Smooth muscle cell (in vitro differentiated cells): ENCODE data around the gene PHLDB1. TPM values are rescaled to one million over a fixed set of nuclear protein-coding genes. Genes with fewer than 3 reads are reported as not detected.
"Not testable (repeated sequence)": the region's sequence is repeated elsewhere in the genome, so short reads cannot be mapped to it uniquely, and the experiment has no call there.

Experiments
- DNase-seq: peaks from one replicate; lab custom pipeline; 2025; ENCODE audit not compliant: unreplicated experiment; lab: John Stamatoyannopoulos, UW
- H2AFZ ChIP-seq: fragments of 200-600 bp; sonication (generic); 2 replicates; pipeline ENCODE4 v1.6.0; 2016; ENCODE audit warnings: antibody characterized with exemption, low read depth, mild to moderate bottlenecking
- H3F3A ChIP-seq: fragments of 200-600 bp; sonication (generic); 2 replicates; pipeline ENCODE4 v1.6.0; 2017; ENCODE audit warnings: antibody characterized with exemption, low read depth
- H3K27ac ChIP-seq: fragments of 200-600 bp; sonication (generic); 2 replicates; pipeline ENCODE4 v1.5.1; 2016; ENCODE audit warnings: low read depth, mild to moderate bottlenecking
- H3K27me3 ChIP-seq: fragments of 200-600 bp; sonication (generic); 2 replicates; pipeline ENCODE4 v1.6.1; 2016; ENCODE audit warnings: low read depth, mild to moderate bottlenecking
- H3K36me3 ChIP-seq: fragments of 200-600 bp; sonication (generic); 2 replicates; pipeline ENCODE4 v1.5.1; 2016; ENCODE audit warnings: low read depth
- H3K4me1 ChIP-seq: fragments of 200-600 bp; sonication (generic); 2 replicates; pipeline ENCODE4 v1.5.1; 2016; ENCODE audit warnings: low read depth
- H3K4me2 ChIP-seq: fragments of 200-600 bp; sonication (generic); 2 replicates; pipeline ENCODE4 v1.6.0; 2016; ENCODE audit warnings: mild to moderate bottlenecking
- H3K4me3 ChIP-seq: fragments of 200-600 bp; sonication (generic); 2 replicates; pipeline ENCODE4 v1.5.1; 2016; ENCODE audit warnings: mild to moderate bottlenecking
- H3K79me2 ChIP-seq: fragments of 200-600 bp; sonication (generic); 2 replicates; pipeline ENCODE4 v1.6.0; 2016; ENCODE audit warnings: low read depth, mild to moderate bottlenecking
- H3K9ac ChIP-seq: fragments of 200-600 bp; sonication (generic); 2 replicates; pipeline ENCODE4 v1.6.0; 2016; ENCODE audit warnings: low read depth
- H3K9me3 ChIP-seq: fragments of 200-600 bp; sonication (generic); replicated peaks from 2 replicates; pipeline ENCODE4 v1.5.1; 2016; ENCODE audit warnings: low read depth
- H4K20me1 ChIP-seq: fragments of 200-600 bp; sonication (generic); 2 replicates; pipeline ENCODE4 v1.6.0; 2016; ENCODE audit warnings: low read depth
- CTCF ChIP-seq: fragments of 200-600 bp; sonication (generic); IDR thresholded peaks from 2 replicates; pipeline ENCODE4 v1.5.1; 2017; ENCODE audit warnings: borderline replicate concordance, mild to moderate bottlenecking, antibody characterized with exemption; ENCODE audit not compliant: insufficient read depth, poor library complexity, severe bottlenecking
- WGBS: methylation state at CpG from one replicate; pipeline ENCODE4 v1.1.7; 2016; ENCODE audit warnings: low lambda C conversion rate; 5-methylcytosine and 5-hydroxymethylcytosine counted together
- polyA plus RNA-seq: library from polyadenylated mRNA; unstranded; fragments of >200 nt; fragmentation: Nextera tagmentation; extraction: Ambion mirVana; gene quantifications from 2 replicates; pipeline ENCODE4 v1.2.1, GENCODE V29; 2016
- total RNA-seq: library from RNA; depleted of rRNA; stranded (reverse); fragments of >200 nt; gene quantifications from 2 replicates; pipeline ENCODE4 v1.2.3, GENCODE V29; 2014

Gene PHLDB1
- total and polyA plus RNA-seq, 2 experiments from 2014 or later, result 86.0 to 89.0 TPM

GRCh38 chr11:118572981-118573550 lies 34.3 kb upstream of the PHLDB1 start:
- Histone ChIP-seq H3K79me2 (peaks cover 70% of the 10 kb centered on the region), H3K9ac (peak overlapping the region; percentile 100), H3K9me3 (no peaks in the 10 kb centered on the region), H4K20me1 (peaks cover 50% of the 10 kb centered on the region), H2AFZ (no peak overlapping the region), H3K36me3 (no peaks in the 10 kb centered on the region), H3K4me3 (peak overlapping the region; percentile 97), H3K27ac (peak overlapping the region; percentile 99), H3F3A (peaks cover 6% of the 10 kb centered on the region), H3K4me1 (peaks cover 30% of the 10 kb centered on the region), H3K4me2 (peak overlapping the region; percentile 95), H3K27me3 (no peaks in the 10 kb centered on the region)
- 7% methylated on average over 10 of the region's 10 CpGs for WGBS
- no peak for DNase-seq
- TF ChIP-seq CTCF, result no peak

- peak overlapping the region; percentile 0 for H3K27ac ChIP-seq
- H4K20me1 ChIP-seq, result peaks cover 66% of the 10 kb centered on the region
- no peak overlapping the region for H3K9ac ChIP-seq
Observed at GRCh38 chr11:118574636-118575035, 32.8 kb upstream of the PHLDB1 start.

GRCh38 chr11:118577995-118578394 lies 29.4 kb upstream of the PHLDB1 start:
- H3K27ac ChIP-seq, H3K27me3 ChIP-seq, DNase-seq, H2AFZ ChIP-seq, H3K36me3 ChIP-seq, H3F3A ChIP-seq, H3K9me3 ChIP-seq, H3K9ac ChIP-seq, H3K4me3 ChIP-seq: not testable (repeated sequence)
- H3K79me2 ChIP-seq, result peaks cover 98% of the 10 kb centered on the region
- H3K4me1 ChIP-seq, result peaks cover 30% of the 10 kb centered on the region
- H3K4me2 ChIP-seq, result peak overlapping the region; percentile 1
- peaks cover 99% of the 10 kb centered on the region for H4K20me1 ChIP-seq

More at GRCh38 chr11:118574636-118575035, 32.8 kb upstream of the PHLDB1 start:
- no peaks in the 10 kb centered on the region for H3K27me3 ChIP-seq
- peaks cover 6% of the 10 kb centered on the region for H3F3A ChIP-seq
- H3K4me2 ChIP-seq, result peak overlapping the region; percentile 95
- DNase-seq, result no peak
- H2AFZ ChIP-seq, result no peak overlapping the region
- no peak for TF ChIP-seq CTCF
- peak overlapping the region; percentile 97 for H3K4me3 ChIP-seq
- no peaks in the 10 kb centered on the region for H3K9me3 ChIP-seq
- peaks cover 85% of the 10 kb centered on the region for H3K79me2 ChIP-seq
- 93% methylated on average over 7 of the region's 7 CpGs for WGBS
- H3K4me1 ChIP-seq, result peaks cover 30% of the 10 kb centered on the region
- H3K36me3 ChIP-seq, result no peaks in the 10 kb centered on the region

- H3K36me3 ChIP-seq, result peaks cover 26% of the 10 kb centered on the region
- H3K27me3 ChIP-seq, result no peaks in the 10 kb centered on the region
- WGBS, result 95% methylated on average over 6 of the region's 6 CpGs
- no peak overlapping the region for H3K4me3 ChIP-seq
- H2AFZ ChIP-seq, result no peak overlapping the region
- DNase-seq, result no peak
- no peak overlapping the region for H3K27ac ChIP-seq
- no peak for TF ChIP-seq CTCF
- peaks cover 6% of the 10 kb centered on the region for H3K4me1 ChIP-seq
- peaks cover 6% of the 10 kb centered on the region for H3F3A ChIP-seq
- no peak overlapping the region for H3K9ac ChIP-seq
- H4K20me1 ChIP-seq, result peaks cover 100% of the 10 kb centered on the region
- H3K4me2 ChIP-seq, result no peak overlapping the region
- peaks cover 95% of the 10 kb centered on the region for H3K79me2 ChIP-seq
- H3K9me3 ChIP-seq, result no peaks in the 10 kb centered on the region
Observed at GRCh38 chr11:118581057-118581456, 26.4 kb upstream of the PHLDB1 start.
